GM12892 (cell line): Measurements from ENCODE around the gene EYS.
"Not testable (repeated sequence)": the region's sequence is repeated elsewhere in the genome, so short reads cannot be mapped to it uniquely, and the experiment has no call there.

ENCODE experiments used
- POLR2A ChIP-seq: IDR thresholded peaks from 2 replicates; pipeline ENCODE4 v1.6.1; 2011; ENCODE audit warnings: low read depth, low read length, control low read depth
- POLR2AphosphoS5 ChIP-seq: IDR thresholded peaks from 2 replicates; pipeline ENCODE4 v1.6.1; 2011; ENCODE audit warnings: low read depth, low read length, control low read depth
- TAF1 ChIP-seq: IDR thresholded peaks from 2 replicates; pipeline ENCODE4 v1.6.1; 2011; ENCODE audit warnings: low read depth, mild to moderate bottlenecking, control low read depth, low read length, borderline replicate concordance

- TF ChIP-seq POLR2AphosphoS5, POLR2A, TAF1: not testable (repeated sequence)
These were observed 79.5 kb downstream of the EYS start for GRCh38 chr6:65627434-65627999.
